HG03521 (cell line): ENCODE results near the gene KRT6C.

Source experiments
- ATAC-seq: cut with Tn5 transposase; IDR thresholded peaks from one replicate; pipeline ENCODE4 v1.9.1; 2021; ENCODE audit warnings: mild to moderate bottlenecking, moderate library complexity; ENCODE audit not compliant: unreplicated experiment

The KRT6C gene

GRCh38 chr12:52436000-52436827, 37.4 kb downstream of the KRT6C start:
- no peak for ATAC-seq

- no peak for ATAC-seq
These were observed 38.0 kb downstream of the KRT6C start for GRCh38 chr12:52435659-52435999.

GRCh38 chr12:52434760-52435530, 38.7 kb downstream of the KRT6C start:
- no peak for ATAC-seq

GRCh38 chr12:52434081-52434733, 39.4 kb downstream of the KRT6C start, which contains the start of gene KRT75:
TSS of gene KRT75 (minus strand) at chr12:52434371. CDS start at chr12:52434304, 67 bp downstream.
- no peak for ATAC-seq

- ATAC-seq, result no peak
These were observed 40.0 kb downstream of the KRT6C start for GRCh38 chr12:52433501-52434080.

- ATAC-seq, result no peak
These were observed 40.9 kb downstream of the KRT6C start for GRCh38 chr12:52432559-52433207.

GRCh38 chr12:52428121-52428520, 45.5 kb downstream of the KRT6C start:
- ATAC-seq, result no peak

GRCh38 chr12:52427083-52427482, 46.5 kb downstream of the KRT6C start:
- no peak for ATAC-seq

- no peak for ATAC-seq
These were observed 47.6 kb downstream of the KRT6C start for GRCh38 chr12:52426034-52426433.

- no peak for ATAC-seq
These were observed 48.1 kb downstream of the KRT6C start for GRCh38 chr12:52425466-52425865.

- no peak for ATAC-seq
These were observed 49.7 kb downstream of the KRT6C start for GRCh38 chr12:52423661-52424500.

GRCh38 chr12:52423035-52423434, 50.6 kb downstream of the KRT6C start:
- no peak for ATAC-seq

GRCh38 chr12:52419656-52420055, 53.9 kb downstream of the KRT6C start:
- no peak for ATAC-seq

GRCh38 chr12:52418576-52419110, 55.0 kb downstream of the KRT6C start:
- no peak for ATAC-seq
